HCT116 (cell line): ENCODE data around the gene DHX57. TPM values are rescaled to one million over a fixed set of nuclear protein-coding genes. Genes with fewer than 3 reads are reported as not detected.

Source experiments
- ATAC-seq: fragments of 200-7000 bp; cut with Tn5 transposase; 2 replicates; pipeline ENCODE4 v1.9.1; 2020; ENCODE audit warnings: mild to moderate bottlenecking, moderate library complexity
- BruUV-seq: library from RNA; stranded (reverse); fragments of 400-500 nt; replicated peaks from 2 replicates; lab custom pipeline; 2021; lab: Mats Ljungman, UMichigan
- CTCF ChIA-PET: fragments of 300-600 bp; sonication (Branson Sonifier 250); formaldehyde crosslinking; loops from one replicate; lab custom pipeline; 2021; ENCODE audit warnings: antibody characterized with exemption; lab: Charles Lee
- POLR2A ChIA-PET: fragments of 300-600, 350-600 bp; sonication (Branson Sonifier 250); formaldehyde crosslinking; loops from one replicate; lab custom pipeline; 2021; ENCODE audit warnings: antibody characterized with exemption; lab: Charles Lee
- RAD21 ChIA-PET, 2 experiments: fragments of 300-600 bp; sonication (Branson Sonifier 250); formaldehyde crosslinking; loops; one replicate each; lab custom pipeline; 2023; ENCODE audit warnings: low total read pairs in 2 of 2; ENCODE audit not compliant: uncharacterized antibody in 2 of 2, unreplicated experiment in 2 of 2, low non-redundant PET in 1 of 2; lab: Charles Lee
- DNase-seq: peaks from one replicate; pipeline ENCODE4 v3.0.0-alpha.2; 2010; ENCODE audit warnings: low read depth, low spot score
- H2AFZ ChIP-seq: fragments of 200-600 bp; shearing (Covaris generic), sonication (generic); 2 replicates; pipeline ENCODE4 v1.6.1; 2017; ENCODE audit warnings: low read depth, mixed run types, mixed read lengths, antibody characterized with exemption, low read length; ENCODE audit not compliant: poor library complexity, severe bottlenecking
- H3K27ac ChIP-seq: 2 replicates; pipeline ENCODE4 v1.5.1; 2012; ENCODE audit warnings: low read depth, low read length
- H3K27me3 ChIP-seq: fragments of 200-600 bp; sonication (generic); 2 replicates; pipeline ENCODE4 v1.6.1; 2016; ENCODE audit warnings: mixed run types, low read length, mixed read lengths; ENCODE audit not compliant: insufficient read depth
- H3K36me3 ChIP-seq, 2 experiments: fragments of 200-500 bp in 1 of 2; fragments of 200-600 bp in 1 of 2; sonication (Bioruptor generic) in 1 of 2; sonication (generic) in 1 of 2; 2 replicates each; pipeline versions ENCODE4 v1.5.1 to v1.6.1; 2014 to 2016; ENCODE audit warnings: low read length in 2 of 2, inconsistent platforms in 1 of 2, mixed read lengths in 1 of 2, mixed run types in 1 of 2; ENCODE audit not compliant: insufficient read depth in 2 of 2, control insufficient read depth in 1 of 2
- H3K4me1 ChIP-seq, 2 experiments: fragments of 200-600 bp in 1 of 2; sonication (generic) in 1 of 2; 2 replicates each; pipeline versions ENCODE4 v1.5.1 to v1.6.1; 2012 to 2017; ENCODE audit warnings: low read length in 2 of 2, inconsistent platforms in 1 of 2, mild to moderate bottlenecking in 1 of 2, mixed read lengths in 1 of 2, mixed run types in 1 of 2, moderate library complexity in 1 of 2; ENCODE audit not compliant: insufficient read depth in 2 of 2, control insufficient read depth in 1 of 2
- H3K4me2 ChIP-seq: fragments of 200-600 bp; sonication (generic); 2 replicates; pipeline ENCODE4 v1.6.1; 2017; ENCODE audit warnings: mixed run types, low read length, mixed read lengths
- H3K4me3 ChIP-seq, 2 experiments: fragments of 200-600 bp in 1 of 2; sonication (generic) in 1 of 2; replicated peaks in 1 of 2; 2 replicates each; pipeline ENCODE4 v1.5.1; 2011 to 2016; ENCODE audit warnings: low read length in 2 of 2, control low read depth in 1 of 2, low read depth in 1 of 2, mild to moderate bottlenecking in 1 of 2, mixed read lengths in 1 of 2, mixed run types in 1 of 2
- H3K79me2 ChIP-seq: fragments of 200-600 bp; sonication (generic); 2 replicates; pipeline ENCODE4 v1.6.1; 2017; ENCODE audit warnings: mild to moderate bottlenecking, mixed run types, low read length, moderate library complexity, mixed read lengths; ENCODE audit not compliant: insufficient read depth
- H3K9ac ChIP-seq: fragments of 200-600 bp; sonication (generic); 2 replicates; pipeline ENCODE4 v1.6.1; 2016; ENCODE audit warnings: low read length, mixed read lengths
- H3K9me2 ChIP-seq: fragments of 200-600 bp; sonication (generic), shearing (Covaris generic); 2 replicates; pipeline ENCODE4 v1.6.1; 2017; ENCODE audit warnings: mixed run types, mild to moderate bottlenecking, moderate library complexity; ENCODE audit not compliant: insufficient read depth
- H3K9me3 ChIP-seq, 2 experiments: fragments of 200-500 bp in 1 of 2; fragments of 200-600 bp in 1 of 2; sonication (Bioruptor generic) in 1 of 2; sonication (generic) in 1 of 2; 2 replicates each; pipeline ENCODE4 v1.6.1; 2014 to 2017; ENCODE audit warnings: low read length in 2 of 2, mixed read lengths in 2 of 2, inconsistent platforms in 1 of 2, low read depth in 1 of 2, mild to moderate bottlenecking in 1 of 2, mixed run types in 1 of 2, moderate library complexity in 1 of 2; ENCODE audit not compliant: control insufficient read depth in 1 of 2, insufficient read depth in 1 of 2
- H4K20me1 ChIP-seq: fragments of 200-600 bp; sonication (generic), shearing (Covaris generic); 2 replicates; pipeline ENCODE4 v1.6.1; 2017; ENCODE audit warnings: mixed run types, mild to moderate bottlenecking, moderate library complexity; ENCODE audit not compliant: insufficient read depth
- CBX3 ChIP-seq: IDR thresholded peaks from 2 replicates; pipeline ENCODE4 v1.6.1; 2012; ENCODE audit warnings: low read depth
- CEBPB ChIP-seq: IDR thresholded peaks from 2 replicates; pipeline ENCODE4 v1.6.1; 2012; ENCODE audit warnings: low read depth
- CTCF ChIP-seq, 3 experiments: fragments of 200-600 bp in 1 of 3; sonication (generic) in 1 of 3; IDR thresholded peaks in 2 of 3; conservative IDR thresholded peaks in 1 of 3; 2 replicates each; pipeline ENCODE4 v1.5.1; 2012 to 2017; ENCODE audit warnings: low read depth in 2 of 3, low read length in 2 of 3, antibody characterized with exemption in 1 of 3, borderline replicate concordance in 1 of 3, control low read depth in 1 of 3, mild to moderate bottlenecking in 1 of 3, mixed read lengths in 1 of 3, mixed run types in 1 of 3, moderate library complexity in 1 of 3; ENCODE audit not compliant: insufficient read depth in 1 of 3
- EGR1 ChIP-seq: IDR thresholded peaks from 2 replicates; pipeline ENCODE4 v1.6.1; 2012; ENCODE audit warnings: low read depth
- ELF1 ChIP-seq: IDR thresholded peaks from 2 replicates; pipeline ENCODE4 v1.6.1; 2012; ENCODE audit warnings: low read depth, borderline replicate concordance
- EZH2 ChIP-seq: fragments of 200-600 bp; sonication (generic); IDR thresholded peaks from 2 replicates; pipeline ENCODE4 v1.6.1; 2017; ENCODE audit warnings: antibody characterized with exemption, mixed run types
- FOSL1 ChIP-seq: IDR thresholded peaks from 2 replicates; pipeline ENCODE4 v1.6.1; 2012; ENCODE audit warnings: low read depth
- JUND ChIP-seq: IDR thresholded peaks from 2 replicates; pipeline ENCODE4 v1.6.1; 2012
- POLR2A ChIP-seq: IDR thresholded peaks from 2 replicates; pipeline ENCODE4 v1.7.0; 2011; ENCODE audit warnings: borderline replicate concordance; ENCODE audit not compliant: insufficient read depth, insufficient read length; ENCODE audit errors: extremely low read depth
- POLR2AphosphoS5 ChIP-seq: IDR thresholded peaks from 2 replicates; pipeline ENCODE4 v1.6.1; 2011; ENCODE audit warnings: mild to moderate bottlenecking, low read depth, low read length, moderate library complexity
- REST ChIP-seq: IDR thresholded peaks from 2 replicates; pipeline ENCODE4 v1.6.1; 2012; ENCODE audit warnings: low read depth
- SIN3A ChIP-seq: IDR thresholded peaks from 2 replicates; pipeline ENCODE4 v1.6.1; 2012; ENCODE audit warnings: low read depth
- SRF ChIP-seq: IDR thresholded peaks from 2 replicates; pipeline ENCODE4 v1.6.1; 2012; ENCODE audit warnings: low read depth
- TCF7L2 ChIP-seq: IDR thresholded peaks from 2 replicates; pipeline ENCODE4 v1.7.0; 2011; ENCODE audit warnings: borderline replicate concordance, inconsistent platforms; ENCODE audit not compliant: insufficient read depth, insufficient read length; ENCODE audit errors: extremely low read depth
- YY1 ChIP-seq: IDR thresholded peaks from 2 replicates; pipeline ENCODE4 v1.6.1; 2011; ENCODE audit warnings: low read length, low read depth, moderate library complexity, mild to moderate bottlenecking; ENCODE audit not compliant: insufficient replicate concordance; ENCODE audit errors: extremely low read depth
- ZBTB33 ChIP-seq: IDR thresholded peaks from 2 replicates; pipeline ENCODE4 v1.6.1; 2011; ENCODE audit warnings: mild to moderate bottlenecking, low read length, moderate library complexity; ENCODE audit not compliant: insufficient replicate concordance; ENCODE audit errors: extremely low read depth
- ZFX ChIP-seq: fragments of 450-650 bp; IDR thresholded peaks from 2 replicates; pipeline ENCODE4 v1.6.1; 2017
- intact Hi-C: fragments of 100-400 bp; cut with micrococcal nuclease; formaldehyde crosslinking; loops from 2 replicates; pipeline ENCODE4 v1.10.0; 2022
- total RNA-seq: library from RNA; stranded (reverse); gene quantifications from one replicate; pipeline ENCODE4 v1.2.1, GENCODE V29; 2021; ENCODE audit not compliant: unreplicated experiment
- TF ChIP-seq, protein P1 (sequence below): IDR thresholded peaks from 2 replicates; pipeline ENCODE4 v1.6.1; 2012
- TF ChIP-seq, protein P2 (sequence below): IDR thresholded peaks from 2 replicates; pipeline ENCODE4 v1.6.1; 2012

Gene DHX57
- total RNA-seq, 1 experiment from 2014 or later = 19.4 TPM

DNA sequence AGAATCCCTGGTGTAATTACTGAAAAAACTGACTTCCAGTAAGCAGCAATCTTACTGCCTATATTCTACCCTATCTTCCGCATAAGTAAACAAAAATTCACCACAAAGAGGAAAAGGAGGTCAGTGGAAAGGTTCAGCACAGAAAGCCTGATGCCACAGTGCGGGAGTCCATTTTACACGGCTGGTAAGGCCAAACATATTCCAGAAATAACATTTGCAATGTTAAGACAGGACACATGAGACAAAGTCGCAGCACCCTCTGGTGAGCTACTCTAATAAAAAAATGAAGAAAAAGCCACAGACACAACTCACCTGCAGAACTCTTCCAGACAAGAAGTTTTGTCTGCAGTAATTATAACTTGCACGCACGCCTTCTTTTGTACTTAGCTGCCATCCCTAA, 57.2 kb downstream of the DHX57 start:
- POLR2A ChIA-PET = interaction anchor here (1.1 kb wide), 1 partner anchor 67 kb away, joined by 3 read pairs; the partner anchor contains the start of gene SRSF7
- H2AFZ ChIP-seq = no peak overlapping the region
- no peaks in the 10 kb centered on the region for H4K20me1 ChIP-seq
- intact Hi-C loops = no loop called here
- peaks cover 16 to 22% of the 10 kb centered on the region in 2 experiments for H3K36me3 ChIP-seq
- no peaks in the 10 kb centered on the region for H3K27me3 ChIP-seq
- no peaks in the 10 kb centered on the region for H3K4me1 ChIP-seq
- no peak for DNase-seq
- no peak for ATAC-seq
- H3K9me2 ChIP-seq = no peaks in the 10 kb centered on the region
- CTCF ChIA-PET = no interaction called here
- H3K4me2 ChIP-seq = no peak overlapping the region
- RAD21 ChIA-PET = no interaction called here
- no peaks in the 10 kb centered on the region for H3K79me2 ChIP-seq
- no peak overlapping the region for H3K4me3 ChIP-seq
- no peaks in the 10 kb centered on the region for H3K9me3 ChIP-seq
- H3K27ac ChIP-seq = no peak overlapping the region
- TF ChIP-seq TCF7L2 = no peak
- no peak for TF ChIP-seq FOSL1
- TF ChIP-seq, protein P1, sequence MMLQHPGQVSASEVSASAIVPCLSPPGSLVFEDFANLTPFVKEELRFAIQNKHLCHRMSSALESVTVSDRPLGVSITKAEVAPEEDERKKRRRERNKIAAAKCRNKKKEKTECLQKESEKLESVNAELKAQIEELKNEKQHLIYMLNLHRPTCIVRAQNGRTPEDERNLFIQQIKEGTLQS = no peak
- no peak for TF ChIP-seq CTCF (IDR thresholded peaks at IDR 0.05 in 2 of 3, conservative IDR thresholded peaks at IDR 0.05 in 1 of 3; ENCODE audit: borderline replicate concordance in 1 of 3, insufficient read depth in 1 of 3, low read depth in 2 of 3, low read length in 2 of 3)
- no peak for TF ChIP-seq POLR2AphosphoS5
- TF ChIP-seq CBX3 = no peak
- TF ChIP-seq EZH2 = no peak
- TF ChIP-seq, protein P2, sequence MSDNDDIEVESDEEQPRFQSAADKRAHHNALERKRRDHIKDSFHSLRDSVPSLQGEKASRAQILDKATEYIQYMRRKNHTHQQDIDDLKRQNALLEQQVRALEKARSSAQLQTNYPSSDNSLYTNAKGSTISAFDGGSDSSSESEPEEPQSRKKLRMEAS = no peak
- no peak for TF ChIP-seq EGR1
- TF ChIP-seq REST = no peak
- no peak for TF ChIP-seq SRF
- no peak for TF ChIP-seq YY1
- no peak for TF ChIP-seq ZBTB33
- TF ChIP-seq ELF1 = no peak
- no peak for TF ChIP-seq SIN3A
- no peak for TF ChIP-seq POLR2A
- no peak for TF ChIP-seq ZFX
- TF ChIP-seq JUND = no peak
- TF ChIP-seq CEBPB = no peak
- H3K9ac ChIP-seq = no peak overlapping the region
- no TSS peak for BruUV-seq
